ENCODE results near the gene SYTL3.

The SYTL3 gene

GRCh38 chr6:158722176-158722729 is 72.4 kb downstream of the SYTL3 start:
- Histone ChIP-seq H3K36me3 (ENCODE audit: insufficient read depth, low read length) (no peaks in the 10 kb centered on the region), H2AFZ (ENCODE audit: low read depth, low read length) (no peak overlapping the region), H3K27me3 (ENCODE audit: insufficient read depth, low read length, poor library complexity) (no peaks in the 10 kb centered on the region), H3K4me3 (ENCODE audit: low read depth in 1 of 2, low read length in 2 of 2) (no peak overlapping the region), H3K4me2 (ENCODE audit: insufficient read depth, low read length) (no peak overlapping the region), H3K27ac (ENCODE audit: low read length) (no peak overlapping the region), H3K9ac (ENCODE audit: low read depth, low read length) (no peak overlapping the region), H4K20me1 (ENCODE audit: insufficient read depth, low read length) (no peaks in the 10 kb centered on the region), H3K4me1 (ENCODE audit: insufficient read depth, low read length) (no peaks in the 10 kb centered on the region), H3K79me2 (ENCODE audit: insufficient read depth, low read length) (no peaks in the 10 kb centered on the region), H3K9me3 (ENCODE audit: insufficient read depth, low read length, severe bottlenecking) (no peaks in the 10 kb centered on the region)
- TF ChIP-seq, protein P1, sequence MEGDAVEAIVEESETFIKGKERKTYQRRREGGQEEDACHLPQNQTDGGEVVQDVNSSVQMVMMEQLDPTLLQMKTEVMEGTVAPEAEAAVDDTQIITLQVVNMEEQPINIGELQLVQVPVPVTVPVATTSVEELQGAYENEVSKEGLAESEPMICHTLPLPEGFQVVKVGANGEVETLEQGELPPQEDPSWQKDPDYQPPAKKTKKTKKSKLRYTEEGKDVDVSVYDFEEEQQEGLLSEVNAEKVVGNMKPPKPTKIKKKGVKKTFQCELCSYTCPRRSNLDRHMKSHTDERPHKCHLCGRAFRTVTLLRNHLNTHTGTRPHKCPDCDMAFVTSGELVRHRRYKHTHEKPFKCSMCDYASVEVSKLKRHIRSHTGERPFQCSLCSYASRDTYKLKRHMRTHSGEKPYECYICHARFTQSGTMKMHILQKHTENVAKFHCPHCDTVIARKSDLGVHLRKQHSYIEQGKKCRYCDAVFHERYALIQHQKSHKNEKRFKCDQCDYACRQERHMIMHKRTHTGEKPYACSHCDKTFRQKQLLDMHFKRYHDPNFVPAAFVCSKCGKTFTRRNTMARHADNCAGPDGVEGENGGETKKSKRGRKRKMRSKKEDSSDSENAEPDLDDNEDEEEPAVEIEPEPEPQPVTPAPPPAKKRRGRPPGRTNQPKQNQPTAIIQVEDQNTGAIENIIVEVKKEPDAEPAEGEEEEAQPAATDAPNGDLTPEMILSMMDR (IDR thresholded peaks at IDR 0.05; ENCODE audit: borderline replicate concordance, extremely low read depth, low read length, poor library complexity, severe bottlenecking) = no peak
- no peak for TF ChIP-seq EZH2 (IDR thresholded peaks at IDR 0.05; ENCODE audit: borderline replicate concordance, low read depth, low read length, severe bottlenecking)
- DNase-seq = no peak
- ATAC-seq (ENCODE audit: insufficient read depth, low read depth) = no peak

DNA sequence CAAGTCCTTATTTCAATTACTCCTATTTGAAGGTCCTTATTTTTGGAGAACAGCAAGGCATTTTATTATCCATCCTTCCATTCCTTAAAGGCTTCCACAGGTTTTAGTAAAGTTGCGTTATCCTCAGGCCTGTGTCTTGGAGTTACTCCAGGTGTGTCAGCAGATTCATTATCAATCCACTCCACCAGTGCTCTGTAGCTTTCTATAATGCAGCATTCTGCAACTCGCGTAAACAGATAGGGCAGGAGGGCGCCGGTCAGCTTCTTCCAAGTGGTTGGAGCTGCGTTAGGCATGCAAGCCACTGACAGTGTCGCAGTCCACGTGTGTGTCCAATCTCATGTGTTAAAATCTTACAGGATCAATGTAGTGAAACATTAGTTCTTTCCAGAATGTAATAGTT is 75.8 kb downstream of the SYTL3 start:
- no peak overlapping the region for H3K4me3 ChIP-seq (ENCODE audit: low read depth in 1 of 2, low read length in 2 of 2)
- TF ChIP-seq, protein P1 (IDR thresholded peaks at IDR 0.05; ENCODE audit: borderline replicate concordance, extremely low read depth, low read length, poor library complexity, severe bottlenecking) = no peak
- TF ChIP-seq EZH2 (IDR thresholded peaks at IDR 0.05; ENCODE audit: borderline replicate concordance, low read depth, low read length, severe bottlenecking) = no peak
- no peak overlapping the region for H2AFZ ChIP-seq (ENCODE audit: low read depth, low read length)
- no peak for DNase-seq
- no peaks in the 10 kb centered on the region for H3K27me3 ChIP-seq (ENCODE audit: insufficient read depth, low read length, poor library complexity)
- H4K20me1 ChIP-seq (ENCODE audit: insufficient read depth, low read length) = no peaks in the 10 kb centered on the region
- no peaks in the 10 kb centered on the region for H3K4me1 ChIP-seq (ENCODE audit: insufficient read depth, low read length)
- H3K9me3 ChIP-seq (ENCODE audit: insufficient read depth, low read length, severe bottlenecking) = no peaks in the 10 kb centered on the region
- no peak for ATAC-seq (ENCODE audit: insufficient read depth, low read depth)
- no peak overlapping the region for H3K4me2 ChIP-seq (ENCODE audit: insufficient read depth, low read length)
- H3K36me3 ChIP-seq (ENCODE audit: insufficient read depth, low read length) = no peaks in the 10 kb centered on the region
- H3K79me2 ChIP-seq (ENCODE audit: insufficient read depth, low read length) = no peaks in the 10 kb centered on the region
- no peak overlapping the region for H3K27ac ChIP-seq (ENCODE audit: low read length)
- H3K9ac ChIP-seq (ENCODE audit: low read depth, low read length) = no peak overlapping the region

- no peak for ATAC-seq (ENCODE audit: insufficient read depth, low read depth)
- H3K4me2 ChIP-seq (ENCODE audit: insufficient read depth, low read length) = no peak overlapping the region
- no peaks in the 10 kb centered on the region for H3K36me3 ChIP-seq (ENCODE audit: insufficient read depth, low read length)
- H3K9ac ChIP-seq (ENCODE audit: low read depth, low read length) = no peak overlapping the region
- TF ChIP-seq, protein P1 (IDR thresholded peaks at IDR 0.05; ENCODE audit: borderline replicate concordance, extremely low read depth, low read length, poor library complexity, severe bottlenecking) = no peak
- no peak for TF ChIP-seq EZH2 (IDR thresholded peaks at IDR 0.05; ENCODE audit: borderline replicate concordance, low read depth, low read length, severe bottlenecking)
- H3K27me3 ChIP-seq (ENCODE audit: insufficient read depth, low read length, poor library complexity) = no peaks in the 10 kb centered on the region
- no peaks in the 10 kb centered on the region for H3K4me1 ChIP-seq (ENCODE audit: insufficient read depth, low read length)
- peaks cover 6% of the 10 kb centered on the region for H3K9me3 ChIP-seq (ENCODE audit: insufficient read depth, low read length, severe bottlenecking)
- no peak overlapping the region for H3K27ac ChIP-seq (ENCODE audit: low read length)
- no peak overlapping the region for H2AFZ ChIP-seq (ENCODE audit: low read depth, low read length)
- DNase-seq = no peak
- no peaks in the 10 kb centered on the region for H3K79me2 ChIP-seq (ENCODE audit: insufficient read depth, low read length)
- no peaks in the 10 kb centered on the region for H4K20me1 ChIP-seq (ENCODE audit: insufficient read depth, low read length)
- no peak overlapping the region for H3K4me3 ChIP-seq (ENCODE audit: low read depth in 1 of 2, low read length in 2 of 2)
Measured at GRCh38 chr6:158729906-158730540, 80.2 kb downstream of the SYTL3 start.
